Measurements from ENCODE around the gene ZDHHC8. TPM values are rescaled to one million over a fixed set of nuclear protein-coding genes. Genes with fewer than 3 reads are reported as not detected.
A peak's percentile ranks its signal among the peaks of the same experiment; 100 is the strongest.

The ZDHHC8 gene
- total RNA-seq, 3 donors from 2014 or later = 10.2 to 14.1 (median 11.2) TPM

DNA sequence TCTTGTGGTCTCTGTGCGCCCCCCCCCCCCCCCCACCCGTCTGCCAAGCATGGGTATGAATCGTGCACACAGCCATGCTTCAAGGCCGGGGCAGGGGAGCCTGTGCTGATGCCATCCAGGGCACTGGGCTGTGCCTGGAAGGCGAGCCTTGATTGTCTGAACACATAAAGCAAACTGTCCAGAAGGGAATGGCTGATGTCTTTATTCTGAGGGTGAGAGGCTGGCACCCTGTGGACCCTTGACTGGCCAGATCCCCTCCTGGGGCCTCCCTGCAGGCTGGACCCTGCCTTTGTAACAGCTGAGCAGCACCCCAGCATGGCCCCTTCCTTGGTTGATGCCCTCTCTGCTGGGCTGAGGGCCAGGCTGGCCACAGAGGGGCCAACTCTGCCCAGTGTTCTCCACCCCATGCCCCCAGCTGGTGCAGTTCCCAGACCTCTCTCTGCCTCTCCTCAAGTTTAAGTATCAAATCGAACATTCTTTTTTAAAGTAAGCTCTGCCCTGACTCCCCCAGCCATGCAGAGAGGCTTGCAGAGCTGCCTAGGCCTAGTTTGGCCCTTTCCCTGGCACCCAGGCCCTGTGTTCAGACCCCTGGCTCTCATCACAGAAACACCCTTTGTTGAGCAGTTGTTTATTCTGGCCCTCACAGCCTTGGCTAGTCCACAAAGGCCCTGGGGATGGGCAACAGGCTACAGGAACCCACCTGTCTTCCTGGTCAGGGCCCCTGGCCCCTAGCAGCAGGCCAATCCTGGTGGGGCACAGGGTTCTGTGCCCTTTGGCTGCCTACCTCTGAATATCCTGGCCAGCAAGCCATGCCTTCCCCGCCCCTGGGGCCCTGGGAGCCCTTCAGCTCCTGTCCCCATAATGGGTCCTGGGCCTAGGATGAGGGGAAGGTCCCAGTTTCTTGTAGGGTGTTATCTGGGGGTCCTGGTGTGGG, 19.6 kb upstream of the ZDHHC8 start:
- peaks cover 5 to 8% of the 10 kb centered on the region in 2 donors for H3K4me1 ChIP-seq
- H3K27ac ChIP-seq = no peak overlapping the region
- peaks cover 12% of the 10 kb centered on the region for H3K36me3 ChIP-seq
- TF ChIP-seq POLR2AphosphoS5 (IDR thresholded peaks at IDR 0.05) (no peak), POLR2A (IDR thresholded peaks at IDR 0.05) (no peak)
- TF ChIP-seq, protein P1, sequence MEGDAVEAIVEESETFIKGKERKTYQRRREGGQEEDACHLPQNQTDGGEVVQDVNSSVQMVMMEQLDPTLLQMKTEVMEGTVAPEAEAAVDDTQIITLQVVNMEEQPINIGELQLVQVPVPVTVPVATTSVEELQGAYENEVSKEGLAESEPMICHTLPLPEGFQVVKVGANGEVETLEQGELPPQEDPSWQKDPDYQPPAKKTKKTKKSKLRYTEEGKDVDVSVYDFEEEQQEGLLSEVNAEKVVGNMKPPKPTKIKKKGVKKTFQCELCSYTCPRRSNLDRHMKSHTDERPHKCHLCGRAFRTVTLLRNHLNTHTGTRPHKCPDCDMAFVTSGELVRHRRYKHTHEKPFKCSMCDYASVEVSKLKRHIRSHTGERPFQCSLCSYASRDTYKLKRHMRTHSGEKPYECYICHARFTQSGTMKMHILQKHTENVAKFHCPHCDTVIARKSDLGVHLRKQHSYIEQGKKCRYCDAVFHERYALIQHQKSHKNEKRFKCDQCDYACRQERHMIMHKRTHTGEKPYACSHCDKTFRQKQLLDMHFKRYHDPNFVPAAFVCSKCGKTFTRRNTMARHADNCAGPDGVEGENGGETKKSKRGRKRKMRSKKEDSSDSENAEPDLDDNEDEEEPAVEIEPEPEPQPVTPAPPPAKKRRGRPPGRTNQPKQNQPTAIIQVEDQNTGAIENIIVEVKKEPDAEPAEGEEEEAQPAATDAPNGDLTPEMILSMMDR (IDR thresholded peaks at IDR 0.05) = no peak
- no peaks in the 10 kb centered on the region for H3K27me3 ChIP-seq
- no peaks in the 10 kb centered on the region for H3K9me3 ChIP-seq
- intact Hi-C loops (cut with DNase I; ENCODE audit: low total_unique reads) = loop anchor here (5.0 kb wide), 1 partner anchor 380 kb away; no protein-coding TSS in a partner anchor
- H3K4me3 ChIP-seq = no peak overlapping the region
- DNase-seq (ENCODE audit: low spot score in 2 of 2) = no peak

DNA sequence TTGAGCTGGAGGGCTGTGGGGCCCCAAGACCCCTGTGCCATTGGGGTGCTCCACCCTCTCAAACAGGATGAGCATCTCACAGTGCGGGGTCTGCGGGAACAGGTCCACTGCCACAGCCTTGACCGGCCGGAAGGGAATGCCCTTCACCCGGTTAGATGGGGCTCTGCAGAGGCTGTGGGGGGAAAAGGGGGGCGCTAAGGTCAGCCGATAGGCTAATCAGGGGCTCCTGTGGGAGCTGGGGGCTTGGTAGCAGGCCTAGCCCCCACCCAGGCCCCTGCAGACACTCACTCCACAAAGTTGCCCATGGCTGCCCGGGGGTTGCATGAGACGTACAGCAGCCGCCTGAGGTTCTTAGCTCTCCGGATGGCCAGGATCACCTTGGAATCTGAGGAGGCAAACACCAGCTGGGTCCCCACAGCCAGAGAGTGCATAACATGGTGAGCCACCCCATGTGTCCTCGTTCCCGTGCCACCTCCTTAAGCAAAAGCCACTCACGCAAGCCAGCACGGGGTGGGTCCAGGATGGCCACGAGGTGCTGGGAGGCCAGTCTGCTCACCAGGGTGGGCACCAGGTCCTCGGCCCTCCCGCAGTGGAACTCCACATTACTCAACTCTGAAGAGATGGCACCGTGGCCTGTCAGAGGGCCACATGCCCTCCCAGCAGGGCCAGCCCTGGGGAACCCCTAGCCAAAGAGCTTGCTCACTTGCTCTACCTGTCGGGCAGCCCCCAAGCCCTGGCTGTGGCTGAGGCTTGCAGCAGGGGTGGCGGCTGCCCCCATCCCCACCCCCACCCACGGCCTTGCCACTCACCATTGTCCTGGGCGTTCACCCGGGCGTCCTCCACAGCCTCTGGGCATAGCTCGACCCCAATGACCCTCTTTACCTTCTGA, 18.7 kb upstream of the ZDHHC8 start:
- no peak for DNase-seq (ENCODE audit: low spot score in 2 of 2)
- no peak overlapping the region for H3K4me3 ChIP-seq
- no peaks in the 10 kb centered on the region for H3K9me3 ChIP-seq
- no peak for TF ChIP-seq POLR2AphosphoS5 (IDR thresholded peaks at IDR 0.05)
- TF ChIP-seq, protein P1 (IDR thresholded peaks at IDR 0.05) = no peak
- no peak for TF ChIP-seq POLR2A (IDR thresholded peaks at IDR 0.05)
- H3K36me3 ChIP-seq = peaks cover 12% of the 10 kb centered on the region
- H3K27me3 ChIP-seq = no peaks in the 10 kb centered on the region
- intact Hi-C loops (cut with DNase I; ENCODE audit: low total_unique reads) = loop anchor here (5.0 kb wide), 1 partner anchor 381 kb away; no protein-coding TSS in a partner anchor
- peaks cover 5 to 8% of the 10 kb centered on the region in 2 donors for H3K4me1 ChIP-seq
- no peak overlapping the region for H3K27ac ChIP-seq

DNA sequence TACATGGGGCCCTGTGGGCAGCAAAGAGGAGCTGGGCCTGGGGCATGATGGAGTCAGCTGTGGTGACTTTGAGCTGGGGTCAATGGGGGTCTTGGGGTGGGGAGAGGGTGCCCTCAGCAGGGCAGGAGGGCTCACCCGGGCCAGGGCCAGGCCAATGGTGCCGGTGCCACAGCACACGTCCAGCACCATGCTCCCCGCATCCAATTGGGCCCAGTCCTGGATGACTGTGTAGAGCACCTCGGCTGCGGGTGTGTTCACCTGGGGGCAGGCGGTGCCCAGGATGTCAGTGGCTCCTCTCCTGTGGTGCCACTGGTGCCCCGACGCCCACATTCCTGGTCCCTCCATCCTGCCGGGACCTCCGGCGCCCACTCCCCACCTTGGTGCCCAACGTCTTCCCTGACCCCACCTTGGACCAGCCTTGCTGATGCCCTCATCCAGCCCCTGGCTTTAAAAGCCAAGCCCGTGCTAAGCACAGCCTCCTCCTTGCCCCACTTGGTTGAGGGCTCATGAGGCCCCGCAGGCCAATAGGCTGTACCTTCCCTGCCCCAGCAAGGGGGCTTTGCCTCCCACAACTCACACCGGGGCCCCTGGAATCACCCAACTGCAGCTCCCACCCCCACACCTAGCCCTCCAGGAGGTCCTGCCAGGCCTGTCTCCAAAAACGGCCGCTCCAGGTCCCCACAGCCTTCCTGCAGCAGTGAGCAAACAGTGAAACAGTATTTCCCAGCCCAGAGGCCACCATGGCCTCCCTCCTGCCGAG, 17.9 kb upstream of the ZDHHC8 start:
- TF ChIP-seq POLR2AphosphoS5 (IDR thresholded peaks at IDR 0.05) = no peak
- no peak for TF ChIP-seq POLR2A (IDR thresholded peaks at IDR 0.05)
- TF ChIP-seq, protein P1 (IDR thresholded peaks at IDR 0.05) = no peak
- Histone ChIP-seq H3K4me3 (no peak overlapping the region), H3K4me1 (peaks cover 5 to 16% of the 10 kb centered on the region in 2 donors), H3K27ac (no peak overlapping the region), H3K9me3 (no peaks in the 10 kb centered on the region), H3K36me3 (peaks cover 5% of the 10 kb centered on the region), H3K27me3 (no peaks in the 10 kb centered on the region)
- DNase-seq (ENCODE audit: low spot score in 2 of 2) = no peak
- intact Hi-C loops (cut with DNase I; ENCODE audit: low total_unique reads) = loop anchor here (5.0 kb wide), 1 partner anchor 381 kb away; no protein-coding TSS in a partner anchor

DNA sequence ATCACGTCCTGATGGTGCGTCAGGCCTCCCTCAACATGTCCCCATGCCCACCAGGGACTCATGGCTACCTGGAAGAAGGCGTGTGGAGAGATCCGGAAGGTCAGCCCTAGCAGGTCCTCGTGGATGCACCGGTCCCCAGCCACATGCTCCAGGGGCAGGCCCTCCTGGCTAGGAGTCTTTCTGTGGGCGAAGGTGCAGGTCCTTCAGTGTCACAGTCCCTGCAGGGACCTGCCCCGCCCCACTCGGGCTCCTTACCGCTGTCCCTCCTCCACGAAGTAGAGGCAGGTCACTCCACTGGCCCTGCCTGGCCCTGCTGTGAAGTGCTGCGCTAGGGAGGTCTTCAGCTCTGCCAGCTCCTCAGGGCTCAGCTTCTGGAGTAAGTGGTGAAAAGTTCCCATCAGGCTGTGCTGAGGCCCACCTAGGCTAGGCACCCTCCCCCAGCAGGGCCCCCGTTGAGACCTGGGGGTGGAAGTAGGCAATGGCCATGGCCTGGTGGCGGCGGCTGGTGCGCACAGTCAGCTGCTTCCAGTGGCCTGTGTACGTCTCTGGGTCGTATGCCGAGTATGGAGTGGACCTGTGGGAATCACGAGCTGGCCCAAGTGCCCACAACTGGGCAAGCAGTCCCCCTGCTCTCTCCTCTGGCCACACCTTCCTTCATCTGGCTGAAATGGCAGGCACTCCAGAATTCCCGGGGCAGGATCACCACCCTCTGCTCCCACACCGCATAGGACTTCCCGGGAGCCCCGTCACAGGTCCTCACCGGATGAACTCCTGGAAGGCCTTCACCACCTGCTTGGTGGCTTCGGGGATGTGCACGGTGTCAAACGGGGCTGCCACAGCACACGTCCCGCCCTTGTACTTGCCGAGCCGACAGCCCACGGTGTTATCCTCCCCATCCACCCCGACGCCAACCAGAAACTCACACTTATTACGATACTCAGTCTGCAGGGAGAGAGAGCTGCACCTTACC, 16.8 kb upstream of the ZDHHC8 start:
- Histone ChIP-seq H3K4me1 (peaks cover 5 to 21% of the 10 kb centered on the region in 2 donors), H3K9me3 (no peaks in the 10 kb centered on the region), H3K27me3 (no peaks in the 10 kb centered on the region), H3K36me3 (no peaks in the 10 kb centered on the region), H3K4me3 (peak overlapping the region in 1 of 3 donors; percentile 94), H3K27ac (no peak overlapping the region)
- intact Hi-C loops (cut with DNase I; ENCODE audit: low total_unique reads) = loop anchor here (5.0 kb wide), 1 partner anchor 382 kb away; no protein-coding TSS in a partner anchor
- DNase-seq (ENCODE audit: low spot score in 2 of 2) = no peak
- TF ChIP-seq, protein P1 (IDR thresholded peaks at IDR 0.05) = no peak
- TF ChIP-seq POLR2A (IDR thresholded peaks at IDR 0.05) = no peak

All from breast epithelium (tissue), 4 donors.